B cell (primary cell): ENCODE results near the gene KRTAP3-3. TPM values are rescaled to one million over a fixed set of nuclear protein-coding genes. Genes with fewer than 3 reads are reported as not detected.

Experiments used
- ATAC-seq: fragments of 200-7000 bp; cut with Tn5 transposase; one replicate; pipeline ENCODE4 v1.10.0; 2021; ENCODE audit warnings: low read depth, mild to moderate bottlenecking, moderate number of reproducible peaks, moderate library complexity
- CTCF ChIA-PET: fragments of 350-600 bp; sonication (Branson Sonifier 250); formaldehyde crosslinking; loops from one replicate; lab custom pipeline; 2021; ENCODE audit warnings: antibody characterized with exemption, inconsistent platforms; lab: Charles Lee
- POLR2A ChIA-PET: fragments of 350-600 bp; sonication (Branson Sonifier 250); formaldehyde crosslinking; loops from one replicate; lab custom pipeline; 2021; ENCODE audit warnings: antibody characterized with exemption; lab: Charles Lee
- DNase-seq: peaks from one replicate; pipeline ENCODE4 v3.0.0; 2013
- H2AFZ ChIP-seq: 2 replicates; pipeline ENCODE4 v1.6.1; 2012; ENCODE audit warnings: mild to moderate bottlenecking, low read depth, low read length; ENCODE audit not compliant: insufficient read depth, poor library complexity, severe bottlenecking
- H3K27ac ChIP-seq, 2 donors: 1 replicate in 1 of 2; 2 replicates in 1 of 2; pipeline ENCODE4 v1.5.1; 2012 to 2013; ENCODE audit warnings: low read length in 2 of 2, mild to moderate bottlenecking in 2 of 2, moderate library complexity in 1 of 2
- H3K27me3 ChIP-seq, 4 experiments: fragments of 200-600 bp in 1 of 4; sonication (generic) in 1 of 4; replicated peaks in 1 of 4; 1 replicate in 2 of 4; 2 replicates in 2 of 4; pipeline versions ENCODE4 v1.6.1 to v1.7.0; 2013 to 2016; ENCODE audit warnings: low read length in 3 of 4, mild to moderate bottlenecking in 2 of 4, mixed read lengths in 1 of 4, moderate library complexity in 1 of 4; ENCODE audit not compliant: insufficient read depth in 4 of 4, control insufficient read depth in 3 of 4; ENCODE audit errors: control extremely low read depth in 1 of 4
- H3K36me3 ChIP-seq, 2 experiments: replicated peaks in 1 of 2; 1 replicate in 1 of 2; 2 replicates in 1 of 2; pipeline versions ENCODE4 v1.6.1 to v1.7.1; 2013; ENCODE audit warnings: low read length in 1 of 2; ENCODE audit not compliant: insufficient read depth in 2 of 2, control insufficient read depth in 1 of 2; ENCODE audit errors: control extremely low read depth in 1 of 2, extremely low read depth in 1 of 2
- H3K4me1 ChIP-seq, 2 donors: fragments of 200-600 bp in 1 of 2; sonication (generic) in 1 of 2; 1 replicate in 1 of 2; 2 replicates in 1 of 2; pipeline versions ENCODE4 v1.5.1 to v1.6.1; 2013 to 2017; ENCODE audit warnings: low read length in 2 of 2; ENCODE audit not compliant: control insufficient read depth in 2 of 2, insufficient read depth in 2 of 2
- H3K4me2 ChIP-seq: replicated peaks from 2 replicates; pipeline ENCODE3; 2012; ENCODE audit warnings: mild to moderate bottlenecking, low read depth, low read length; ENCODE audit not compliant: poor library complexity, severe bottlenecking
- H3K4me3 ChIP-seq, 5 experiments: fragments of 200-600 bp in 1 of 5; sonication (generic) in 1 of 5; 1 replicate in 3 of 5; 2 replicates in 2 of 5; pipeline versions ENCODE4 v1.5.1 to v1.7.0; 2011 to 2016; ENCODE audit warnings: low read length in 4 of 5, mild to moderate bottlenecking in 4 of 5, low read depth in 2 of 5, control low read depth in 1 of 5, moderate library complexity in 1 of 5; ENCODE audit not compliant: insufficient read depth in 1 of 5; ENCODE audit errors: control extremely low read depth in 1 of 5, extremely low read depth in 1 of 5
- H3K79me2 ChIP-seq: fragments of 200-600 bp; sonication (generic); one replicate; pipeline ENCODE4 v1.6.0; 2016; ENCODE audit warnings: low read length; ENCODE audit not compliant: control insufficient read depth, insufficient read depth
- H3K9ac ChIP-seq: fragments of 200-600 bp; sonication (generic); 2 replicates; pipeline ENCODE4 v1.6.1; 2017; ENCODE audit warnings: mild to moderate bottlenecking, low read length, moderate library complexity
- H3K9me3 ChIP-seq, 3 donors: one replicate each; pipeline versions ENCODE4 v1.6.1 to v1.7.1; 2013; ENCODE audit warnings: low read length in 2 of 3; ENCODE audit not compliant: control insufficient read depth in 2 of 3, insufficient read depth in 1 of 3; ENCODE audit errors: control extremely low read depth in 1 of 3
- H4K20me1 ChIP-seq: 2 replicates; pipeline ENCODE4 v1.6.0; 2012; ENCODE audit warnings: mild to moderate bottlenecking, low read length; ENCODE audit not compliant: insufficient read depth, control insufficient read depth, poor library complexity, severe bottlenecking
- H3K27ac Mint-ChIP-seq: one replicate; pipeline ENCODE4 v1.8.0; 2021; ENCODE audit warnings: mixed read lengths
- H3K27me3 Mint-ChIP-seq: one replicate; pipeline ENCODE4 v1.8.0; 2021; ENCODE audit warnings: mixed read lengths
- H3K4me1 Mint-ChIP-seq: one replicate; pipeline ENCODE4 v1.8.0; 2021; ENCODE audit warnings: mixed read lengths
- H3K4me3 Mint-ChIP-seq: one replicate; pipeline ENCODE4 v1.8.0; 2021; ENCODE audit warnings: mixed read lengths
- H3K9me3 Mint-ChIP-seq: one replicate; pipeline ENCODE4 v1.8.0; 2022; ENCODE audit warnings: mixed read lengths; ENCODE audit not compliant: insufficient read depth
- EZH2 ChIP-seq: IDR thresholded peaks from 2 replicates; pipeline ENCODE4 v1.6.1; 2012; ENCODE audit warnings: borderline replicate concordance, low read depth, mild to moderate bottlenecking, moderate library complexity, low read length; ENCODE audit not compliant: insufficient read depth, poor library complexity, severe bottlenecking
- WGBS: methylation state at CpG from one replicate; pipeline ENCODE4 v1.1.5; 2013; ENCODE audit warnings: missing lambda C conversion rate; ENCODE audit not compliant: insufficient coverage; 5-methylcytosine and 5-hydroxymethylcytosine counted together
- intact Hi-C: fragments of 100-400 bp; cut with micrococcal nuclease; formaldehyde crosslinking; loops from one replicate; pipeline ENCODE4 v1.10.0; 2022
- polyA plus RNA-seq: library from polyadenylated mRNA; depleted of rRNA; stranded (reverse); fragments of >200 nt; gene quantifications from 2 replicates; pipeline ENCODE4 v1.2.3, GENCODE V29; 2012
- total RNA-seq, 2 donors: library from RNA; stranded (reverse); fragments of 120-200 nt in 1 of 2; gene quantifications; 1 replicate in 1 of 2; 2 replicates in 1 of 2; pipeline versions ENCODE4 v1.2.3 to v1.2.4, GENCODE V29; 2013 to 2022
- TF ChIP-seq, protein P1 (sequence below): fragments of 200-600 bp; IDR thresholded peaks from one replicate; pipeline ENCODE4 v1.8.0; 2022; ENCODE audit warnings: antibody characterized with exemption, mild to moderate bottlenecking

KRTAP3-3 gene
- total and polyA plus RNA-seq, 2 donors (not counting 1 experiment from before 2014, with no cell fraction given): not detected

DNA sequence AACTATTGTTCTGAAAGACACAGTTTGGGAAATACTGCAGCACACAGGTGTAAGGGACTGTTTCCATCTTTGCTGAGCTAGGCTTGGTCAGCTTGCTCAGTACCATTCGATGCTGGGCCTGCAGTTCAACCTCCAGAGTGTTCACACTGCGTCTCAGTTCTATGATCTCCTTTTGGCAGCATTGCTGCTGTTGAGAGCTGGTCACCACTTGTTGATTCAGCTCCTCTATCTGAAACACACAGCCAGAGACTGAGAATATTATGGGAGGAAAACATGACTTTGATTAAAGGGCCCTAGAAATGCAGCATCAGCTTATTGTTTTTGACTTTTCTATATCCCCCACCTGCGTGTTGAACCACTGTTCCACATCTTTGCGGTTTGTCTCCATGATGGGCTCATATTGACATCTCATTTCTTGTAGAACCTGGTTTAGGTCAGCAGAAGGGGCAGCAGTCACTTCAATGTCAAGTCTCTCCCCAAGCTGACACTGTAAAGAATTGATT is 31.9 kb downstream of the KRTAP3-3 start:
- Mint-ChIP-seq H3K4me1 (no peaks in the 10 kb centered on the region), H3K4me3 (no peak overlapping the region), H3K27me3 (peaks cover 23% of the 10 kb centered on the region), H3K9me3 (peaks cover 5% of the 10 kb centered on the region), H3K27ac (no peak overlapping the region)
- TF ChIP-seq EZH2: no peak
- TF ChIP-seq, protein P1, sequence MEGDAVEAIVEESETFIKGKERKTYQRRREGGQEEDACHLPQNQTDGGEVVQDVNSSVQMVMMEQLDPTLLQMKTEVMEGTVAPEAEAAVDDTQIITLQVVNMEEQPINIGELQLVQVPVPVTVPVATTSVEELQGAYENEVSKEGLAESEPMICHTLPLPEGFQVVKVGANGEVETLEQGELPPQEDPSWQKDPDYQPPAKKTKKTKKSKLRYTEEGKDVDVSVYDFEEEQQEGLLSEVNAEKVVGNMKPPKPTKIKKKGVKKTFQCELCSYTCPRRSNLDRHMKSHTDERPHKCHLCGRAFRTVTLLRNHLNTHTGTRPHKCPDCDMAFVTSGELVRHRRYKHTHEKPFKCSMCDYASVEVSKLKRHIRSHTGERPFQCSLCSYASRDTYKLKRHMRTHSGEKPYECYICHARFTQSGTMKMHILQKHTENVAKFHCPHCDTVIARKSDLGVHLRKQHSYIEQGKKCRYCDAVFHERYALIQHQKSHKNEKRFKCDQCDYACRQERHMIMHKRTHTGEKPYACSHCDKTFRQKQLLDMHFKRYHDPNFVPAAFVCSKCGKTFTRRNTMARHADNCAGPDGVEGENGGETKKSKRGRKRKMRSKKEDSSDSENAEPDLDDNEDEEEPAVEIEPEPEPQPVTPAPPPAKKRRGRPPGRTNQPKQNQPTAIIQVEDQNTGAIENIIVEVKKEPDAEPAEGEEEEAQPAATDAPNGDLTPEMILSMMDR: no peak
- ChIA-PET POLR2A (no interaction called here), CTCF (interaction anchor here (1.3 kb wide), 1 partner anchor 9 kb away, joined by 7 read pairs; no protein-coding TSS in a partner anchor)
- Histone ChIP-seq H3K9me3 (peaks cover 0 to 2% (median 0%) of the 10 kb centered on the region in 3 donors), H3K4me3 (no peak overlapping the region), H3K4me1 (no peaks in the 10 kb centered on the region), H3K27ac (no peak overlapping the region), H3K79me2 (no peaks in the 10 kb centered on the region), H3K4me2 (no peak overlapping the region), H2AFZ (no peak overlapping the region), H3K36me3 (no peaks in the 10 kb centered on the region), H4K20me1 (no peaks in the 10 kb centered on the region), H3K27me3 (no peaks in the 10 kb centered on the region), H3K9ac (no peak overlapping the region)
- ATAC-seq (no peak), DNase-seq (no peak)
- intact Hi-C loops: loop anchor here (10.0 kb wide), 1 partner anchor 233 kb away; no protein-coding TSS in a partner anchor
- 82% methylated on average over 4 of the region's 4 CpGs for WGBS

DNA sequence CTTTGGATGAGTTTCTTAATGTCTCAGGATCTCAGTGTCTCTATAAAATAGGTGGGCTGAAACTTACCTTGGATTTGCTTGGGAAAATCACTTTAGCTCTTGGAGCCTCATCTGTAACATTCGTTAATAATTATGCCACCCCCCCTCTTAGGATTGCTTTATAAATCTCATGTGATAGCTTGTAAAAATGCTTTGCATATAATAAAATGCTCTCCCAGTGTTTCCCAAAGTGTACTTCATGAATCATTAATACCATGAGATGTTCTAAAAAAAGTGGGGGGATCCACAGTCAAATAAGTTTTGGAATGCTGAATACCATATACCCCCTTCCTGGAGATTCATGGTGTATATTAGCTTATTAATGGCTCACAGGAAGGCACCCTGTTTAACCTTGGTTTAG is 32.4 kb downstream of the KRTAP3-3 start:
- CTCF ChIA-PET: interaction anchor here (1.3 kb wide), 1 partner anchor 9 kb away, joined by 7 read pairs; no protein-coding TSS in a partner anchor
- POLR2A ChIA-PET: no interaction called here
- no peak overlapping the region for H3K27ac ChIP-seq
- intact Hi-C loops: loop anchor here (10.0 kb wide), 1 partner anchor 233 kb away; no protein-coding TSS in a partner anchor
- no peak overlapping the region for H3K4me2 ChIP-seq
- H3K36me3 ChIP-seq: no peaks in the 10 kb centered on the region
- H3K4me1 Mint-ChIP-seq: no peaks in the 10 kb centered on the region
- no peaks in the 10 kb centered on the region for H4K20me1 ChIP-seq
- WGBS: no CpG with 5 or more reads among the region's 1 CpG
- DNase-seq (no peak), ATAC-seq (no peak)
- TF ChIP-seq, protein P1: no peak
- TF ChIP-seq EZH2: no peak
- H3K4me3 ChIP-seq: no peak overlapping the region
- peaks cover 23% of the 10 kb centered on the region for H3K27me3 Mint-ChIP-seq
- no peak overlapping the region for H3K27ac Mint-ChIP-seq
- no peak overlapping the region for H3K9ac ChIP-seq
- H3K4me1 ChIP-seq: no peaks in the 10 kb centered on the region
- H2AFZ ChIP-seq: no peak overlapping the region
- peaks cover 0 to 2% (median 0%) of the 10 kb centered on the region in 3 donors for H3K9me3 ChIP-seq
- no peaks in the 10 kb centered on the region for H3K27me3 ChIP-seq
- no peaks in the 10 kb centered on the region for H3K79me2 ChIP-seq
- H3K4me3 Mint-ChIP-seq: no peak overlapping the region
- H3K9me3 Mint-ChIP-seq: peaks cover 5% of the 10 kb centered on the region
